NCI-H187 (cell line): Measurements from ENCODE around the gene GLIS1.
"Not testable (repeated sequence)": the region's sequence is repeated elsewhere in the genome, so short reads cannot be mapped to it uniquely, and the experiment has no call there.

Experiments
- DNase-seq, 2 experiments: peaks; one replicate each; lab custom pipeline; 2025; lab: John Stamatoyannopoulos, UW

Gene GLIS1

DNA sequence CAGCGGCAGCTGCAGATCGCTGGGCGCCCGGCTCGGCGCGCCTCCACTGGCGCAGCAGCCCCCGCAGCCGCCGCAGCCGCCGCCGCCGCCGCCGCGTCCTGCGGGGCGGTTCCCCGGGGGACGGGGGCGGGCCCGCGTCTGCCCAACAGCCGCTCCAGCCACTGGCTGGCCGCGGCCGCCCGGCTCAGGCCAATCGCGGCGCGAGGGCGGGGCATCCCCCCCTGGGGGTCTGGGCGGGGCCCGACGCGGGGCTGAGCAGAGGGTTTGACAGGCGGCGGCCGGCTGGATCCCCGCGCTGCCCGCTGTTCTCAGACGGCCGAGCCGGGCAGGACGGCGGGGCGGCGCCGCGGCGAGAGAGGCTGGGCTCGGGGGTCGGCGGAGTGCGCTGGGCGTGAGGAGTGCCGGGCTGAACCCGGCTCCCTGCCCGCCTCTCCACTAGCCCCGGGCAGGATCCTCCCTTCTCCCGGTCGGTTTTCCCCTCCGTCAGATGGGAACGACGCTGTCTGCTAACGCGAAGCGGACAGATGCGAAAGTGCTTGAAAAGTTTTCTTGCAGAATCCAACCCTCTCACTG is at the start of gene GLIS1:
Gene GLIS1 (minus strand): TSS at position 56 of the 573 bp plus-strand sequence. CDS start 1,100 bp downstream, outside the sequence.
- peak; percentile 40 to 47 for DNase-seq

DNA sequence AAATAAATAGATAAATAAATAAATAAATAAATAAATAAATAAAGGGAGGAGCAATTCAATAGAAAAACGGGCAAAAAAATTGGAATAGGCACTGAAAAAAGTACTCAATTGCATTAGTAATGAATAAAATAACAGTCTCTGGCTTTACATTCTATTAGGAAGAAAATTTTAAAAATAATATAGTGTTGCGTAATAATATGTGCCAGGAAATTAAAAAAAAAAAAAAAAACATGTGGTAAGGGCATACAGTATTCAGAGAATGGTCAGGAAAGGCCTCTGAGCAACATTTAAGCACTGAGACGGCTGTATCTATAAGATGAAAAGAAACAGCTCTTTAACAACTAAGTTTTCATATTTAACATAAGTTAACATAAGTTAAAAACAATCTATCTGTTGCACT is 48.7 kb upstream of the GLIS1 start:
- no peak for DNase-seq

DNA sequence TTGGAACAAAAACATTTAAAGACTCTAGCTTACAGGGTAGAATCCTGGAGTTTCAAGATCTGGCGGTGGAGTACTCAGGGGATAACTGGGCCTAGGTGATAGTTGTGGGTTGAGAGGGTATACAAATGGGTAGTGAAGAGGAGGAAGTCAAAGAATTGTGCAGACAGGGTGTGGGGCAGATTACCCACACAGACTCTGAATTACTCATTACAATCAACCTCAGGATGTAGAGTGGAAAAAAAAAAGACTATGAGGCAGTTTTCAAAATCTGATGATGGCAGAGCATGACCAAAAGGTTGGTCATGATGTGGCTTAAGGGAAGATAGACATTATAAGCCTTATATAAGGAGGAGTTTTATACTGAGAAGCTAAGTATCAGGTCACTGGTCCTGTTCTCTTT is 44.1 kb upstream of the GLIS1 start:
- no peak for DNase-seq

- DNase-seq = no peak
These were observed 42.7 kb upstream of the GLIS1 start for GRCh38 chr1:53781654-53782053.

DNA sequence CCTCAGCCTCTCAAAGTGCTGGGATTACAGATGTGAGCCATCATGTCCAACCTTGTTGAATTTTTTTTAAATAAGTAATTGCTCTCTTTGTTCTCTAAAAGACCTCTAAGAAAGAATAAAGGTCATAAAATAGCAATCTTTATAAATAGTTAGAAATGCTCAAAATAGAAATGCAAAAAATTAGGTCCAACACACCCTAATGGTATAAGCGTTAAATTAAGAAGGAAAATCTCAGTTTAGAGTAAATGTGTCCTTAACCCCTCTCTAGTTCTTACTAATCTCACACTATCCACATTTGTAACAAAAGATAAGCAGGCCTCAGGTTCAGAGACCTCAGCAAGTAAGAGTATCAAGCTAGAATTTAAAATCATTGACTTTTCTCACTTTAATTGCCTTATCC is 38.3 kb upstream of the GLIS1 start:
- DNase-seq = no peak

DNA sequence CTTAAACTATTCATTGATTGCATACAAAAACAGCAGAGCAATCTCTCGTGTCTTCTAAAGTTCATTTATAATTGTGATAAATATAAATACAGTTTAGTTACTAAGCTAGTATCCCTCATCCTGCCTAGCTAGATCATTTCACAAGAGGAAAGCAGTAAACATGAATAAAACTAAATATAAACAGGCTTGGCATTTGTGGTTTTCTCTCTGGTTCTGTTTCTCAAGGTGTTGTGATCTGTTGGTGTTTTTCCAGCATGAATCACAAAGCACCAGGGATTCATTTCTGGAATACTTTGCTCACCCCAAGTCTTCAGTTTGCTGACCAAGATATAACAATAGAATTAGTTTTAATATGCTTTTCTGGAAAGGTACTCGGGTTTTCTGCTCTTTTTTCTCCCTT is 32.7 kb upstream of the GLIS1 start:
- no peak for DNase-seq

DNA sequence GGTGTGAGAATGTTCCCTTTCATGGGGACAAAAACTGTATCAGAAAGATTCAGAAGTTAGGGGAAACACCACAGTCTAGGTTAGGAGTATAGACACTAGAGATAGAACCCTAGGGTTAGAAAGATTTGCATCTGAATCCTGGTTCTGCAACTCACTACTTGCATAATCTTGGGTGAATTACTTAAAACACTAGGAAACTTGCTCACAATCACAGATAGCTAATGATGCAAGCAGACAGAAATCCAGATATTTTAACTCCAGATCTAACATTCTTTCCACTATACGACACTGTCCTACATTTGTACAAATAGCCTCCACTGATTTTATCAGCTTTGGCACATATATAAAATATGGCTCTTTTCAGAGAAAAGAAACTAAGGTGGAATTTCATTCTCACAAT is 30.8 kb upstream of the GLIS1 start:
- no peak for DNase-seq

- no peak for DNase-seq
These were observed 30.2 kb upstream of the GLIS1 start for GRCh38 chr1:53769184-53769583.

DNA sequence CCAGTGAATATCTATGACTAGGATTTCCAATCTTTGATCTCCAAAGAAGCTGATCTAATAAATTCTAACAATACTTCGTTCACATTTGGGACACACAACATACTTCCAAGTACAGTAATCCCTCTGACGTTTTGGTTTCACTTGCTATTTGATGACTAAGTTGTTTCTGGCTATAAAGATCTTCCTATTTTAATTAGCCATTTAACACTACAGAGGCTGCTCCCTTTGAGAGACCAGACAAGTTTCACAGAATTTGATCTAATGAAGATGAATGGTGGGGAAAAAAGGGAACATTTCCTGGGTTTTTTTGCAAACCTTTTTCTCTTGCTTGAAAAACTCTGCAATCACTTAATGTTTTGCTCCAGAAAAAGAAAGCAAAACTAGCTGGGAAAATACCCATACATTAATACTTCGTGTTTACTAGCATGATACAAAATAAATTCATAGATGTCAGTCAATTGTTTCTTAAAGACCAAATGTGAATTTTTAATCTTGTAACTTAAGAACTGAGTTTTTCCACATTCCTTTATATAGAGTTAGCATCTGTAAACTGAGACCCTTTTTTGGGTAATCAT is 28.0 kb upstream of the GLIS1 start:
- DNase-seq = no peak

GRCh38 chr1:53766194-53766742 is 27.3 kb upstream of the GLIS1 start:
- DNase-seq = no peak

DNA sequence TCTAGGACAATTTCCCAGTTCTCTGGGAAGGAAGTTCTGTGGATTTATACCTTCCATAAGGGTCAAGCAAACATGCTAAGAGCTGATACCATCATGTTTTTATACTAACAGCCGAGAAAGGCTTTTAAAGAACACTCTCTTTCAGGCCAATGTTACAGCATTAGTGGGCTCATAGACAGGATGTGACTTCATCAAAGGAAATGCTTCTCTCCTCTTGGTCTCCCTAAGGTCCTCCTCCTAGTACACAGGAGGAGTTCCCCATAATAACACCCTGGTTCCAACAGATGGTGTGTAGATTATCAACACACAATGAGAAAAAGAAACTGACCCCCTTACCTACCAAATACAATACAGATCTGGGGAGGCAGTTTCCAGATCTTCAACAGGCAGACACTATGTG is 26.7 kb upstream of the GLIS1 start:
- DNase-seq = no peak

- DNase-seq = no peak
These were observed 24.9 kb upstream of the GLIS1 start for GRCh38 chr1:53763911-53764310.

DNA sequence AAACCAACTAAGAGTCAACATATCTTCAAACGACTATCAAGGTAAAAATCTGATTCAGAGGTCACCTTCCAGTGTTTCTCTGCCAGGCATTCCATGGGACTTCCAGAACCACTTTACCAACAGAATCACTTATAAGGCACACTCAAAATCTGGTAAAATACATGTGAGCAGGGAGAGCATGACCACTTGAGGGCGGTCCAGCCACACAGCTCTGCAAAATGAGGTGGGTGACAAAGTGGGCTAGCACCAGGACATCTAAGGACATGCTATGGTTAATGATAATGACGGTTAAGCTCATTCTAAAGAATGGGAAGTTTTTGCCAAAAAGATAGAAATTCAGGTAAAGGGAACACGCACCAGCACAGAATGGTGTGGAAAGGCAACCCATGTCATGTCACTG is 24.5 kb upstream of the GLIS1 start:
- DNase-seq = no peak

GRCh38 chr1:53760497-53760896 is 21.5 kb upstream of the GLIS1 start:
- DNase-seq = not testable (repeated sequence)

DNA sequence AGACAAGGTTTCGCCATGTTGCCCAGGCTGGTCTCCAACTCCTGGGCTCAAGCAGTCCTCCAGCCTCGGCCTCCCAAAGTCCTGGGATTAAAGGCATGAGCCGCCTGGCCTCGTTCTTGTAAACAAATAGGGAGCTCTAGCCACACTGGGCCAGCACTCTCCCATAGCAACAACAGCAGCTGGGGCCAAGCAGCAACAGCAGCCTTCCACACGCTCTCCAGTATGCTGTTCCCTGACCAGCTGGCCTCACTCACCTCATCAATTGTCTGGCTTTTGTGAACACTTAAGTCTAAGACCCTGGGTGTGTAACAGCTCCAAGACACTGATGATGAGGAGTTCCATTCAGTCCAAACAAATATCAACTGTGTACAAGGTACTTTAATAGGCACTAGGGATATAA is 16.9 kb upstream of the GLIS1 start:
- no peak for DNase-seq

GRCh38 chr1:53754484-53755312 is 15.7 kb upstream of the GLIS1 start:
- no peak for DNase-seq

DNA sequence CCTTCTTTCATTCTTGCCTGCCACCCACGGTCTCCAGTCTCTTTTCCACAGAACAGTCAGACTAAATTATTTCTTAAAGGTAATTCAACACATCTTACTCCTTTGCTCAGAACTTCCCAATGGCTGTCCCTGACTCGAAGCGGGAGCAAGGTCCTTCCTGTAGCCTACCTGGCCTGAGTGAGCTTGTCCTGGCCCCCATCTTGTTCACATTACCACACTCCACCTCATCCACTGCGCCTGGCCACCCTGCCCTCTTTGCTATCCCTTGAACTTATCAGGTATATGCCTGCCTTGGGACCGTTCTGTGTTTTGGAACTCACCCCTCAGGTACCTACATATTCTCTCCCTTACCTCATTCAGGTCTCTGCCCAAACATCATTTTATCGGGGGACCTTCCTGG is 13.3 kb upstream of the GLIS1 start:
- DNase-seq = no peak

- no peak for DNase-seq
These were observed 8.9 kb upstream of the GLIS1 start for GRCh38 chr1:53747841-53748240.

DNA sequence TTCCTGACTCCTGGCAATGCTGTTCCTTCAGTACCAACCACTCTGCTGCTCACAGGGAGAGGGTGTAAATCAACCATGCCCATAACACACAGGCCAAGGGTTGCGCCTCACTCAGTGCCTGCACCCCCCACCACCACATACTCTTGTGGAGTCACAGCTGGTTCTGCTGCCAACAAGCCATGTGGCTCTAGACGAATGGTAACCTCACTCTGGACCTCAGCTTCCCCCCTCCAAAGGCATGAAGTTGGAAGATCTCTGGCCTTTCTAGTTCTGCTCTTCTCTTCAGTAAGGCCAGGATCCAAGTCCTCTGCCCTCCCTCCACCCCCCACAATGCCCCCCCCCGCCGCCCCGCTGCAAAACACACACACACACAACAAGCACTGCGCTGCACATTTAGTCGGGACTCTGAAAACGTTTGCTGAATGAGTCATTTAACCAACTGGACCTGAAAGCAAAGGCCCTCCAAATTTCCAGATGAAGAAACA is 1.7 kb upstream of the GLIS1 start:
- DNase-seq = no peak

GRCh38 chr1:53738205-53739108 is 507 bp downstream of the GLIS1 start:
- no peak for DNase-seq

DNA sequence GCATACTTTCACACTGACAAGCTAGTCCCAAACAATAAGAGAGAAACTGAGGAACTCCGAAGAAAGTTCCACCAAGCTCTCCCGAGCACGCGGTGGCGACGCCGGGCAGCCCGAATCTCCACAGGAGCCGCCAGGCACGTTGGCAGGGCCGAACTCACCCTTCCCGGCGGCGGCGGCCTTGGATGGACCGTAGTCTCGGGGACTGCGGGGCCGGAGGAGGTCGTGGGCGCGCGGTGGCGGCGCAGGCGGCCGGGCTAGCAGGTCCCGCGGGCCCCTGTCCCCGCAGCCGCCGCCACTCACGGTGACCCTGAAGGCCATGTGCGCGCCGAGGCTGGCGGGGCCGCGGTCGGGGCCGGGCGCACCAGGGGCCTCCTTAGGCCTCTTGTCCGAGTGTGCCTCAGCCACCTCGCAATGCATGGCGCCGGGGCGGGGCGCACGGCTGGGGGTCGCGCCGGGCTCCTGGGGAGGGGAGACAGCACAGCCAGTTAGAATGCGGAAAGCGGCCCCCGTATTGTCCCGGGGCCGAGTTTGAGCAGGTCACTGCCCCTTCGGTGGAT is 1.2 kb downstream of the GLIS1 start:
- DNase-seq = no peak

GRCh38 chr1:53736290-53736689 is 2.7 kb downstream of the GLIS1 start:
- no peak for DNase-seq
